ENCODE results near the gene NRG2. TPM values are rescaled to one million over a fixed set of nuclear protein-coding genes. Genes with fewer than 3 reads are reported as not detected.

The NRG2 gene
- total and polyA plus RNA-seq, 2 of the 8 experiments (the other 6 are each of a cell fraction or from before 2014, with no cell fraction given) = 0.27 to 0.54 TPM

- Histone ChIP-seq H2BK15ac (ENCODE audit: low read length) (no peak overlapping the region), H3K9ac (replicated peaks in 1 of 4; ENCODE audit: extremely low read depth in 1 of 4, low read depth in 3 of 4, low read length in 3 of 4) (no peak overlapping the region), H3K23ac (ENCODE audit: insufficient read length) (no peak overlapping the region), H3K79me2 (ENCODE audit: control insufficient read depth in 1 of 2, insufficient read depth in 2 of 2, low read length in 2 of 2) (no peaks in the 10 kb centered on the region), H3K27ac (ENCODE audit: low read depth, low read length) (no peak overlapping the region), H3K56ac (replicated peaks; ENCODE audit: insufficient read length, low read depth, low read length) (no peak overlapping the region), H2BK20ac (ENCODE audit: low read length) (no peak overlapping the region), H3K27me3 (replicated peaks in 1 of 4; ENCODE audit: control insufficient read depth in 3 of 4, extremely low read depth in 1 of 4, insufficient read depth in 3 of 4, low read length in 3 of 4) (no peaks in the 10 kb centered on the region), H4K5ac (ENCODE audit: insufficient read length, low read depth, low read length) (no peak overlapping the region), H2AFZ (ENCODE audit: low read length) (no peak overlapping the region), H4K91ac (replicated peaks; ENCODE audit: insufficient read length, low read length) (no peak overlapping the region), H3K18ac (ENCODE audit: extremely low read depth, low read length) (no peak overlapping the region), H3K4me3 (ENCODE audit: extremely low read depth in 1 of 4, insufficient read depth in 2 of 4, low read depth in 3 of 4, low read length in 4 of 4) (no peak overlapping the region), H2BK12ac (ENCODE audit: low read depth, low read length) (no peak overlapping the region), H3K36me3 (ENCODE audit: control insufficient read depth in 2 of 4, insufficient read depth in 4 of 4, low read length in 3 of 4) (no peaks in the 10 kb centered on the region), H3K4me2 (ENCODE audit: insufficient read depth in 1 of 2, low read depth in 2 of 2, low read length in 2 of 2) (no peak overlapping the region), H4K20me1 (replicated peaks in 1 of 2; ENCODE audit: control insufficient read depth in 1 of 2, insufficient read depth in 2 of 2, low read length in 2 of 2) (no peaks in the 10 kb centered on the region), H3K14ac (ENCODE audit: insufficient read length) (no peak overlapping the region), H3K79me1 (ENCODE audit: low read depth, low read length) (no peaks in the 10 kb centered on the region), H2BK120ac (replicated peaks; ENCODE audit: low read depth, low read length) (no peak overlapping the region), H4K8ac (ENCODE audit: extremely low read depth, insufficient read depth, low read length) (no peak overlapping the region), H3K4me1 (replicated peaks in 1 of 4; ENCODE audit: control insufficient read depth in 3 of 4, insufficient read depth in 4 of 4, low read length in 3 of 4) (peaks cover under 1 to 3% (median 2%) of the 10 kb centered on the region in 4 experiments; a peak in 4 of 7 replicates), H3K4ac (replicated peaks; ENCODE audit: insufficient read length, low read depth, low read length) (no peak overlapping the region), H2AK5ac (ENCODE audit: low read depth, low read length) (no peak overlapping the region), H3K9me3 (ENCODE audit: insufficient read depth in 2 of 2, low read depth in 1 of 2, low read length in 1 of 2) (no peaks in the 10 kb centered on the region), H3K23me2 (ENCODE audit: low read depth, low read length) (no peaks in the 10 kb centered on the region; the same call in 1 of the 2 replicates), H2BK5ac (ENCODE audit: low read depth, low read length) (no peak overlapping the region)
- POLR2A ChIA-PET (ENCODE audit: partially characterized antibody) = interaction anchor here (1.7 kb wide), 1 partner anchor 41 kb away, joined by 3 read pairs; no protein-coding TSS in a partner anchor
- FAIRE-seq (no peak), DNase-seq (ENCODE audit: low read depth in 1 of 2, low spot score in 2 of 2) (no peak)
- CTCF ChIA-PET (ENCODE audit: partially characterized antibody) = interaction anchor here (0.8 to 11.6 kb wide), 12 partner anchors 8 to 186 kb away, joined by 3 to 156 read pairs (median 4); no protein-coding TSS in a partner anchor
- WGBS, 2 experiments (ENCODE audit: extremely low coverage in 1 of 2, insufficient coverage in 1 of 2, insufficient read length in 1 of 2, insufficient replicate concordance in 2 of 2, low coverage in 1 of 2, low lambda C conversion rate in 2 of 2, missing lambda C conversion rate in 1 of 2) = 91% methylated on average over 8 of the region's 9 CpGs; no CpG with 5 or more reads in 1 of the 2 experiments
- TF ChIP-seq FOSL1 (IDR thresholded peaks at IDR 0.05; ENCODE audit: insufficient read depth, low read depth, low read length) (no peak), TBP (IDR thresholded peaks at IDR 0.05; ENCODE audit: low read depth, low read length) (no peak), CBX5 (IDR thresholded peaks at IDR 0.05; ENCODE audit: low read depth, low read length) (no peak), KDM4A (IDR thresholded peaks at IDR 0.05; ENCODE audit: low read depth, low read length, severe bottlenecking) (no peak), SIRT6 (IDR thresholded peaks at IDR 0.05; ENCODE audit: low read length) (no peak), KDM5A (IDR thresholded peaks at IDR 0.05; ENCODE audit: low read length) (no peak), CTBP2 (IDR thresholded peaks at IDR 0.05; ENCODE audit: borderline replicate concordance, insufficient read depth, insufficient read length, low read length) (no peak), POLR2A (IDR thresholded peaks at IDR 0.05; ENCODE audit: control extremely low read depth in 1 of 2, low read depth in 2 of 2, low read length in 2 of 2) (no peak), EP300 (IDR thresholded peaks at IDR 0.05; ENCODE audit: borderline replicate concordance in 1 of 2, low read depth in 2 of 2, low read length in 2 of 2) (no peak)
- TF ChIP-seq, protein P1, sequence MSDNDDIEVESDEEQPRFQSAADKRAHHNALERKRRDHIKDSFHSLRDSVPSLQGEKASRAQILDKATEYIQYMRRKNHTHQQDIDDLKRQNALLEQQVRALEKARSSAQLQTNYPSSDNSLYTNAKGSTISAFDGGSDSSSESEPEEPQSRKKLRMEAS (IDR thresholded peaks at IDR 0.05) = no peak
- TF ChIP-seq, protein P2, sequence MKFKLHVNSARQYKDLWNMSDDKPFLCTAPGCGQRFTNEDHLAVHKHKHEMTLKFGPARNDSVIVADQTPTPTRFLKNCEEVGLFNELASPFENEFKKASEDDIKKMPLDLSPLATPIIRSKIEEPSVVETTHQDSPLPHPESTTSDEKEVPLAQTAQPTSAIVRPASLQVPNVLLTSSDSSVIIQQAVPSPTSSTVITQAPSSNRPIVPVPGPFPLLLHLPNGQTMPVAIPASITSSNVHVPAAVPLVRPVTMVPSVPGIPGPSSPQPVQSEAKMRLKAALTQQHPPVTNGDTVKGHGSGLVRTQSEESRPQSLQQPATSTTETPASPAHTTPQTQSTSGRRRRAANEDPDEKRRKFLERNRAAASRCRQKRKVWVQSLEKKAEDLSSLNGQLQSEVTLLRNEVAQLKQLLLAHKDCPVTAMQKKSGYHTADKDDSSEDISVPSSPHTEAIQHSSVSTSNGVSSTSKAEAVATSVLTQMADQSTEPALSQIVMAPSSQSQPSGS (IDR thresholded peaks at IDR 0.05; ENCODE audit: low read length) = no peak
These were observed 82.2 kb downstream of the NRG2 start for GRCh38 chr5:139960723-139961383.

Data from H1 (cell line).